GM12891 (cell line): ENCODE results near the gene GPC5.

Source experiments
- POLR2A ChIP-seq: IDR thresholded peaks from 2 replicates; pipeline ENCODE4 v1.6.1; 2011; ENCODE audit warnings: low read depth, low read length, control low read depth
- POLR2AphosphoS5 ChIP-seq: IDR thresholded peaks from 2 replicates; pipeline ENCODE4 v1.6.1; 2011; ENCODE audit warnings: low read depth, low read length, control low read depth

DNA sequence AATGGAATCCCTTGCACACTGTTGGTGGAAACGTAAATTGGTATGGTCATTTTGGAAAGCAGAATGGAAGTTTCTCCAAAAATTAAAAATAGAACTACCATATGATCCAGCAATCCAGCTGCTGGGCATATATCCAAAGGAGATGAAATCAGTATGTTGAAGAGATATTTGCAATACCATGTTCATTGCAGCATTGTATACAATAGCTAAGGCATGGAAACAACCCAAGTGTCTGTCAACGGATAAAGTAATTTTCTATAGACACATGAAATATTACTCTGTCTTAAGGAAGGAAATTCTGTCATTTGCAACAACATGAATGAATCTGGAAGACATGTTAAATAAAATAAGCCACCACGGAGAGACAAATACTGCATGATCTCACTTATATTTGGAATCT is 124.7 kb downstream of the GPC5 start:
- TF ChIP-seq POLR2AphosphoS5 (no peak), POLR2A (no peak)
